GM10266 (cell line): ENCODE measurements around the gene GTSE1.

Experiments used
- DNase-seq: peaks from one replicate; pipeline ENCODE4 v3.0.0; 2012; ENCODE audit errors: extremely low spot score
- TF ChIP-seq, protein P1 (sequence below): IDR thresholded peaks from 2 replicates; pipeline ENCODE4 v1.5.1; 2012; ENCODE audit warnings: mild to moderate bottlenecking, low read depth; ENCODE audit not compliant: control insufficient read depth, insufficient read depth; ENCODE audit errors: missing control alignments

The GTSE1 gene

DNA sequence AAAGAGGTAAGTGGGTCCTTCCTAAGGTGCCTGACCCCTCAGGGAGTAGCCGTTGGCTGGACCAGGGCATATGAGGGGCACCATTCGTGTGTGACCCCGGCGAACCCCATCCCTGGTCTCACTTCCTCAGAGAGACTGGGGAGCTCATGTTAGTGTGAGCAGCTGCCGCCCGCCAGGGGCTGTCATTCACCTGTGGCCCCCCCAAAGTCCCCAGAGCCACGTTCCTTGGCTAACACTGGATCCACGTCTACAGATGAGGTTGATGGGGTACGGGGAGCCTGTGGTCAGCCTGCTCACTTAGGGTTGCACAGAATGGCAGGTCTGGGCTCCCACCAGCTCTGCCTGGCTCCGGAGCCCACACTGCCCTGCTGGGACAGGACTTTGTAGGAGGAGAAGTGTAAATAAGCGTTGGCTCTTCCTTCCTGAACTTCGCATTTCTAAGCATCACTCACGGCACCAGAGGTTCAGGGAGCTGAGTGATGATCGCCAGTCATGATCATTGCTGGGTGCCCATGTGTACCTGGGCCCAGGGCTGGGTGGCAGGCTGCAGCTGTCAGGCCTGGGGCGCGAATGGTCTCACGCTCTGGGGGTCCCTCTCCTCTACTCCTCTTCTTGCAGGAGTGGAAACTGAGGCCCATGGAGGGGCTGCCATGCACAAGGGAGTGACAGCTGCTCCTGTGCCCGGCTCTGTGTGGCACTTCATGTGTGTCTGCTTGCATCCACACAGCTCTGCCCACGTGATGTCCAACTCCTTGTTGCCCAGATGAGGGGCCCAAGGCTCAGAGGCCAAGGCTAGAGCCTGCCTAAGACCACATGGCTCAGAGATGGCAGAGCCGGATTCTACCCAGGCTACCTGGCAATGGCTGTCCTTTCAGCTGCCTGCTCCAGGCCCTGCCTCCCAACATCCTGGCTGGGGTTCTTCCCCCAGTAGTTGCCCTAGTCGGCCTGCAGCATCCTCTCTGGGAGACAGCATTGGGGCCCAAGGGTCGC lies 17.7 kb upstream of the GTSE1 start:
- TF ChIP-seq, protein P1, sequence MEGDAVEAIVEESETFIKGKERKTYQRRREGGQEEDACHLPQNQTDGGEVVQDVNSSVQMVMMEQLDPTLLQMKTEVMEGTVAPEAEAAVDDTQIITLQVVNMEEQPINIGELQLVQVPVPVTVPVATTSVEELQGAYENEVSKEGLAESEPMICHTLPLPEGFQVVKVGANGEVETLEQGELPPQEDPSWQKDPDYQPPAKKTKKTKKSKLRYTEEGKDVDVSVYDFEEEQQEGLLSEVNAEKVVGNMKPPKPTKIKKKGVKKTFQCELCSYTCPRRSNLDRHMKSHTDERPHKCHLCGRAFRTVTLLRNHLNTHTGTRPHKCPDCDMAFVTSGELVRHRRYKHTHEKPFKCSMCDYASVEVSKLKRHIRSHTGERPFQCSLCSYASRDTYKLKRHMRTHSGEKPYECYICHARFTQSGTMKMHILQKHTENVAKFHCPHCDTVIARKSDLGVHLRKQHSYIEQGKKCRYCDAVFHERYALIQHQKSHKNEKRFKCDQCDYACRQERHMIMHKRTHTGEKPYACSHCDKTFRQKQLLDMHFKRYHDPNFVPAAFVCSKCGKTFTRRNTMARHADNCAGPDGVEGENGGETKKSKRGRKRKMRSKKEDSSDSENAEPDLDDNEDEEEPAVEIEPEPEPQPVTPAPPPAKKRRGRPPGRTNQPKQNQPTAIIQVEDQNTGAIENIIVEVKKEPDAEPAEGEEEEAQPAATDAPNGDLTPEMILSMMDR, result no peak
- DNase-seq, result no peak

GRCh38 chr22:46280063-46280817 lies 16.4 kb upstream of the GTSE1 start:
- DNase-seq, result no peak
- TF ChIP-seq, protein P1, result no peak

DNA sequence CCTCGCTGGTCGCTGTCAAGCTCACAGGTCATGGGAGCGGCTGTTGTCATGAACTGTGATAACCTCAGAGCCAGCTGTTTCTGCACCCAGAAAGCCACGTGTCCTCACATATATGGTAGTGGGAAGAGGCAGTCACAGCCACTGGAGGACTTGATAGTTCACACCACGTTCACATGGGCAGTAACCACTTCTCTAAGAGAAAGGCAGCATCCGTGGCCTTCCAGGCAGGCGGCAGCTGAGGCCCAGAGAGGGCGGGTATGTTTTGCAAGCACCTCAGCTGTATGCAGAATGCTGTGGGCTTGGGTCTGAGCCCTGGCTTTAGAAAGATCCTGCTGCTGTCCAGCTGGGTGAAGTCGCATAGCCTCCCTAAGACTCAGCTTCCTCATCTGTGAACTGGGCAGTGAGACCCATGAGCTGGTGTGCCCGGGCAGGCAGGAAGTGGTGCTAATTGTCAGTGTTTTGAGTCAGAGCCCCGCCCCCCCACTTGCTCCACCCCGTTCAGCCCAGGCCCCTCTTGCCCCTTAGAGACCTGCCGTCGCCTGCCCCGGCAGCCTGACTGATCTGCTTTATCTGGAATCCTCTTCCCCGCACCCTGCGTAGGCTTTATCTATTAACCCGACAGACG lies 15.6 kb upstream of the GTSE1 start:
- no peak for DNase-seq
- TF ChIP-seq, protein P1, result no peak

DNA sequence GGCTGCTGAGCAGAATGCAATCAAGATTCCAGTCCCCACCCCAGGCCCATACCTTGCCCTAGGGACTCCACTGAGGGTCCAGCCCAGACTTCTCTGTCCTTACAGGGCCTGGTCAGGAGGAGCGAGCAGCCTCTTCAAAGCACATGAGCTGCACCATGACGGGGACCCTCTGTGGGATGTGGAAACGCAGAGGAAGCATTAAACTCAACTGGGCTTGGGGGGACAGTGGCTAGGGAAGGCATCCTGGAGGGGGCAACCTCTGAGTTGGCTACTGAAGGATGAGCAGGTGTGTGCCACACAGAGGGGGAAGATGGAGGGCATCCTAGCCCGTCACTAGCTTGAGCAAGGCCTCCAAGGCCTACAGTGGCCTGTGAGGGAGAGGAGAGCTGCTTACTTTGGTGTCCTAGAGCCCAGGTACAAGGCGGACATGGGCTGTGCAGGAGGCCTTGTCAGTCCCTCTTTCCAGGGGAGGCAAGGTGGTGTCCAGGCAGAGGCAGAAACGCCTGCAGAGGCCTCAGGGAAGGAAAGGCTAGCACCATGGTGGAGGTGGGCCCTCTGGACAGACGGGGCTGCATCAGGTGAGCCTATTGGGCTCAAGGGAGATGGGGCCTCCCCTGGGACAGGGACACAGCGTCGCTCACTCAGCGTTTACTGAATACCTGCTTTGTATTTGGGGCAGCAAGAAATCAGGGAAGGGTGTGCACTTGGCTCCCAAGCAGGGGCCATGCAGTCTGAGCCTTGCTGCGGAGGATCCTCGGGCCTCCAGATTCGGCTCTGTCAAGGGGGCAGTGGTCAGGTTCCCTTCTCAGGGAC lies 14.6 kb upstream of the GTSE1 start:
- TF ChIP-seq, protein P1, result no peak
- DNase-seq, result no peak

DNA sequence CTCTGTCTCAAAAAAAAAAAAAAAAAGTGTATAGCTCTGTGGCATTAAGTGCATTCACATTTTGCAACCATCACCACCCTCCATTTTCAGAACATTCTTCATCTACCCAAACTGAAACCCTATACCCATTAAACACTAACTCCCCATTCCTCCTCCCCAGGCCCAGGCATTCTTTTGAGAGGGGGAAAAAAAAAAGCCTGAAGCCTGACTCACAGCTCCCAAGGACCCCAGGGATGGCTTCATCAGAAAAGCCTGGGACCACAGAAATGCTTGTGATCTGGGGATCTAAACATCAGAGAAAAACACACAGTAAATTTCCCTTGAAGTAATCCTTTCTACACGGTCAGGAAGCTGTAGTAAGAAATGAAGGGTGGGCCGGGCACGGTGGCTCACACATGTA lies 10.7 kb upstream of the GTSE1 start:
- TF ChIP-seq, protein P1, result no peak
- DNase-seq, result no peak

DNA sequence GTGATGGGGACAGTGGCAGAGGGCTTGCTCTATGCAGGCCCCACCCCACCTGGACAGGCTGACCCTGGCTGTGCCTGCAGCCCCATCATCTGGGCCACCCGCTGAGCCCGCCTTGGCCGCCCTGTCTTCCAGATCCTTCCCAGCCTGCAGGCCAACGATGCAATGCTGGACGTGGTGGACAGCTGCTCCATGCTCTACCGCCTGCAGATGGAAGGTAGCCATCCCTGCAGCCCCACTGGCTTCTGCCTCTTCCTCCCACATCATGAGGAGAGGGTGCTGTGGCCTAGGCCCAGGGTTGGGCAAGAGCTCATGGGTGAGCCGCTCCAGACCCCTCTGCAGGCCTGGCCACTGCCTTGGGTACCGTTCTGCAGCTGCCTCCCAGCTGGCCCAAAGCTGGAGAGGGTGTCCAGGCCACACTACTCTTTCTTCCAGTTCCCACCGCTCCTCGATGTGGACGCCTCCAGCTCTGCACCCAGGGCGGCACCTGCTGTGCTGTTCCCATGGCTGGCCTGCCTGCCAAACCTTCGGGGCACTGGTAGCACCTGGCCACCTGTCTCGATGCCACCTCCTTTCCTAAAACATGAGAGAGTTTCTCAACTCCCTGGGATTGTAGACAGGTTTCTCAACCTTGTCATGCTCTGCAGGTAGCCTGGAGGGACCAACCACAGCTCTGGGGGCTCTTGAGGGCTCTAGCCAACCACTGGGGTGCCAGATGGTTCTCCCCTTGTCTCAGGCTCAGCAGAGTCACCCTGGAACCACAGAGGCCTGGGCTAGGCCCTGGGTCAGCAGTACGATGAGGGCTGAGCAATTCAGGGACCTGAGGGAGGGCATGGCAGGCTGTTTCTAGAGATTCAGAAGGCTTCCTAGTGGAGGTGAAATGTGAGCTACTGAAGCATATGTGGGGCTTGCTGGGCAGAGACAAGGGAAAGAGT lies 9.5 kb upstream of the GTSE1 start:
- TF ChIP-seq, protein P1, result no peak
- DNase-seq, result no peak
